GM21825 (cell line): Measurements from ENCODE around the gene SLC6A1.

Source experiments
- ATAC-seq: cut with Tn5 transposase; IDR thresholded peaks from one replicate; pipeline ENCODE4 v1.9.1; 2021; ENCODE audit warnings: mild to moderate bottlenecking, moderate library complexity; ENCODE audit not compliant: unreplicated experiment

SLC6A1 gene

DNA sequence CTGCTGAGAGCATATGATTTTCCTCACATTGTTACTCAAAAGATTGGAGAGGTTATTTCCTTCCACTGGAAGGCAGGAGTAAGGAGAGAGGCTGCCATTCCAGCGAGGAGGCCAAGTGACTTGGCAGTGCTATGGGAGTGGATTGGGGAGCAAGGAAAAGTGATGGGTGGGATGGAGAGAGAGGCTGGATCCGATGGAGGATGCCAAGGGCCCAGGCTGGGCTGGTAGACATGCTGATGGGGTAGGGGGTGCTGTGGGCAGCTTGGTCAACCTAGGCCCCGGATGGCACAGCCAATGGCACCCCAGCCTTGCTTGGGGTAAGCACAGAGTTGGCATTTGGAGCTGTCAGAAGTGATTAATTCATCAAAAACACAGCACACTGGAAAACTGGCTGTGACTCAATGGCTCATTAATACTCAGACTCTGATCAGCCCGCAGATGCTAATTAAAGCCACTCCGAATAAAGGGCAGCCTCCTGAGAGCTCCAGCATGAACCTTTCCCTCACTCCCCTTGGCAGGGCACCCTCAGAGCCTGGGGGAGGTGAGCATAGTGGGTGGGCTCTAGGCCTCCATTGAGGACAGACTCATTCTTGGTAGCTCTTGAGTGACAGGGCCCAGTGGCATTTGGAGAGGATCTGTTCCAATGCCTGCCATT, 22.1 kb upstream of the SLC6A1 start:
- no peak for ATAC-seq

DNA sequence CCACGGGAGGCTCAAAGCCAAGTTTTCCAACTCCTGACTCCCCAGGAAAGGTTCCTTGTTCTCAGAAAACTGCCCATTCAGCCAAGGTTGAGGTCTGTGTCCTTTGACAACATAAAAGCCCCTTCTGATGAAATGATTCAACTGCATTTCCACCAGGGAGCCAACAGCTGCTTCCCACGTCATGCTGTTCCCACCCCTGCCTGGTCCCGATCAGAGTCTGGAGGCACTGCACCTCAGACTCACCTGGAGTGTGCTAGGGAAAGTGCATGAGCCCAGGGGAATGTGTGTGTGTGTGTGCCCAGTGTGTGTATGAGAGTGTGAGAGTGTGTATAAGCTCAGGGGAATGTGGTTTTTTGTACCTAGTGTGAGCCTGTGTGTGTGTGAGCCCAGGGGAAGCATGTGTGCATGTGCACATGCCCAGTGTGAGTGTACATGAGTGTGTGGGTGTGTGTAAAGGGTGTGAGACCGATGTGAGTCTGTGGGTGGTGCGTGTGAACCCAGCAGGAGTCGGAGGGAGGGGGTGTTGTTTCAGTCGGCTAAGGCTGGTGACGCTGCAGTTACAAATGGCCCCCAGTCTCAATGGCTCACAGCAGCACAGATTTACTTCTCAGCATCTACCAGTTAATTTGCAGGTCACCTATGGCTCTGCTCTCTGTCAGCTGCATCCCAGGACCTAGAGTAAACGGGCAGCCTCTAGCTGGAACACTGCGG, 20.3 kb upstream of the SLC6A1 start:
- no peak for ATAC-seq

DNA sequence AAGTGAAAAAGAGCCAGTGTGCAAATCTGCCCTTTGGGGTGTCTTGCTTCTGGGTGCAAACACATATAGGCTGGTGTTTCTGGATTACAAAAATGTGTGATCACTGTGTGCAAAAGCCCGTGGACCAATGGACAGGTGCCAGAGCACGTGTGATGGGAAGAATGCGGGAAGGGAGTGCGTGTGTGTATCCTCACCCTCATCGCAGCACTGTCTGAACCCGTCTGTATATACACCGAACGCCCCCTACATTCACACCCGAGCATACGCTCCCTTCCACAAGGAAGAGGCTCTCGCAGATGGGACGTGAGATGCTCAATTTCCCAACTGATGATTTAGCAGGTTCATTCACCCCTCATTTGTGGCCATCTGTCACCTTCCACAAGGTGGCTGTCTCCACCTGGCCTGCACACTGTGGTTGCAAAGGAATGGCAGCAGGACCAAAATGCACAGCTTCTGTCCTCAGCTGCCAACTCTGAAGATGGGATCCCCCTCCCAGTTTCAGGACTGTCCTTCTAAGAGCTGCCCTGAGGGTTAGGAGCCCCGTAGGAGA, 19.4 kb upstream of the SLC6A1 start:
- ATAC-seq, result no peak

DNA sequence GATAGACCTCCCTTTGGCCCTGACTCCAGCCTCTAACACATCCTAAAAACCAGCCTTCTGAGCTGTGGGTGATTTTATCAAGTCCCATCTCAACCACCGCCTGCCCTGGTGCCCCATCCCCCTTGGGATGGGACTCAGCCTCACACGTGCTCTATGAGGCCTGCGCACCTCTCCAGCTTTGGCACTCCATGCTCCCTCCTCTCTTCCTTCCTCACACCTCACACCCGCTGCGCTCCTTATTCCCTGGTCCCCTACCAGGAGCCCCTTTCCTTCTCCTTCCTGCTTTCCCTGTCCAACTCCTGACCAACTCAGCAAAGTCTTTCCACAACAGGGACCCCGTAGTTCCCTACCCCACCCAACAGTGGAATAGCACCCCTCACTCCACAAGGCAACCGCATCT, 18.4 kb upstream of the SLC6A1 start:
- no peak for ATAC-seq

DNA sequence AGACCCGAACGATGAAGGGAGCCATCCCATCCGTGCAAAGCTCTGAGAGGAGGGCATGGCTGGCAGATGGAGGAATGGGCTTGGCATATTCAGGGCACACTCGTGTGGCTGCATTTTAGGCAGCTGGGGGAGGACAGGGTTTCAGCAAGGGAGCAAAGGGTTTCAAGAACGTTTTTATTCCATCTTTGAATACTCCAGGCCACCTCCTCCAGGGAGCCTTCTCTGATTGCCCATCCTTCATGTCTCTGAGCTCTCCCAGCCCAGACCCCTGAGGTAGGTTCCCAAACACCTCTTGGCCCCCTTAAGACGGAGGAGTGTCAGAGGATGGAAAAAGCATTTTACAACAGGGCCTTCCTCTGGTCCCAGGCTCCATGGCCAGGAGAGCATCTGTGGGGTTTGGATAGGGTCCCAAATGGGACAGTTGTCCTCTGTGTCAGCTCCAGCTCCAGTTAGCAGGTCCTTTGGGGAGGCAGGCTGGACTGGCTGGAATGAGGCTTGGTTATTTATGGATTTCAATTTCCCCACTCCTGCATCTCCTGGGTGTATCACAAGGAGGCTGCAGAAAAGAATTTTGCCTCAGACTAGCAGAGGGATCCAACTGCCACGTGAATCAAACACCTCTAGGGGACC, 17.7 kb upstream of the SLC6A1 start:
- no peak for ATAC-seq

DNA sequence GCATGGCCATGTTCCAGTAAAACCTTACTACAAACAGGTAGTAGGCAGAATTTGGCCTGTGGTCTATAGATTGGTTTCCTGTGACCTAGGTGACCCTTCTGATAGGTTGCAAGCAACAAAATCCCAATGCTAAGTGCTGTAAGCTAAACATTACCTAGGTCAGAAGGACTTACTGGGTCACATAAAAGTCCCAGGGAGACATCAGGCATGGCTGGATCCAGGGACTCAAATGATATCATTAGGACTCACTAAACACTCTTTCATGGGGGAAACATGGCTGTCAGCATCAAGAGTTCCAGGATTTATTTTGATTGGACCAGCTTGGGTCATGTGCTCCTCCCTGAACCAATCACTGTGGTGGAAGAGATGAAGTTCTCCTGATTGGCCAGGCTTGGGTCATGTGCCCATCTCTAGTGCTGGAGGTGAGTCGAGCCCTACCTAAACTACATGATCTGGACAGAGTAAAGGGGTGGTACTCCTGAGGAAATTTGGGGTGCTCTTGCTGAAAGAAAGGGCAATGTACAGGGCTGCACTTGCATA, 16.8 kb upstream of the SLC6A1 start:
- ATAC-seq, result no peak

DNA sequence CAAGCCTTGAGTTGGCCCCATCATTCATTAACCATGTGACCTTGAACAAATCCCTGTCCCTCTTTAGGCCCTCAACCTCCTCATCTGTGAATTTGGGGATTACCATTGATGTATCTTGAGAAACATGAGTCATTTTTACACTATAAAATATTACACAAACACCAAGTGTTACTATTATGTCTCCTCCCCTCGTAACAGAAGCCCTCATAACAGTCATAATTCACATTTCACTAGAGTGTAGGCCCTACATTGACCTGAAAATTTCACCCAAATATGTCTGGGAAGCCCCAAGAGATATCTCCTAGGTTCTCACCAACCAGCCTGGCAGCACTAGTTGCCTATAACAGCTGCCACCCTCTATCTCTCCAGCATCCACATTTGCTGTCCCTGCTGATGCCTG, 15.8 kb upstream of the SLC6A1 start:
- ATAC-seq, result no peak

DNA sequence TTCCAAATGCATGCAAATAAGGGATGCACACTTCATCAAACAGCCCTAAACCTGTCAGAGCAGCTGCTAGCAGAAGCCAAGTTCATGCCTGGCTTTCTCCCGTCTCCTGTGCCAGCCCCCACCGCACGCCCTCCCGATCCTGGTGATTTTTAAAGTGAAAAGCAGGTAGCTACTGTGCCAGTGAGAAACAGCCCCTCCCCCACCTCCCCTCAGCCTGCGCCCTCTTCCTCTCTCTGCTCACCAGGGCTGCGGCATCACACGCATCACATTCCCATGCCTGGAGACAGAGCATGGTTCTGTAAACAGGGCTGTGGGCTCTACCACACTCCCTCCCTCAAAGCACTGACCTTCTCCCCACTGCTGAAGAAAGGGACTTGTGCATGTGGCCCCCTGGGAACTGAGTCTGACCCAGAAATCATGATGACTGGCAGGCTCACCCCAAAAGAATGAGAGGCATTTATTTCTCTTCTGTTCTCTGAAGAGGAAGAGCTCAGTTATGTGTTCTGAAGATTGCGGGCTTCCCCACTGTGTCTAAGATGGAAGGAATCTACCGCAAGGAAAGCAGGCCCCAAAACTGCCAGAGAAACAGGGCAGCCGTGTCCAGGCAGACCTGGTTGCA, 14.5 kb upstream of the SLC6A1 start:
- ATAC-seq, result no peak

DNA sequence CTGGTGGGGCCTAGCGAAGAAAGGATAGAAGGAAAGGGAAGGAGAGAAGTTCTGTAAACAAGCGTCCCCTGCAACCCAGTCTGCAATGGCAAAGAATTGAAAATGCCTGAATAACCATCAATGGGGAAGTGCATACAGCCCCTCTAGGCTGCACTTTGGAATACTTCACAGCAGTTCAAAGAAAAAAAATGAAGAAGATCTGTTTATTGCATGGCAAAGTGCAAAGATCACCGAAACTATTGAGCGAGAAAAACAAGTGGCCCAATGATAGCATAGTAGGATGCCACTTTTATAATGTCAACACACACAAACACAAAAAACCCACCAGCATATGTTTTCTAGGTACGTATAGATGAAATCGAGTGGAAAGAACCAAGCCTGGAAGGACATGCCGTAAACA, 13.6 kb upstream of the SLC6A1 start:
- no peak for ATAC-seq

DNA sequence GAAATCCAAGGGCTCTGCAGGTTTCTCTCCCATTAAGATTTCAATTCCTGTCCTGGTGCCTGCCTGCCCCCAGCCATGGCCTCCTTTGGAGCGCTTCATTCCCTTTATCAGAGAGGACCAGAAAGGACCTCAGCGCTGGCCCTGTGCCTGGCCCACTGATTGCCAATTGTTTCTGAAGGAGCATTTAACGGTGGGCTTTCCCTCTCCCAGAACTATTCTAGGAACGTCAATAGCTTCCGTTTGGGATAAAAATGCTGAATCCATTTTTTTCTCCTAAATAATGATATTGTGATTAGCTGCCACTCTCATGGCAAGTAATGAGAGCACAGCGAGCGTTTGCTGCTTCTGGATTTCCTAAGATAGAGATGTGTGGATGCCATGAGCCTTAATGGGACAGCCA, 12.2 kb upstream of the SLC6A1 start:
- no peak for ATAC-seq

DNA sequence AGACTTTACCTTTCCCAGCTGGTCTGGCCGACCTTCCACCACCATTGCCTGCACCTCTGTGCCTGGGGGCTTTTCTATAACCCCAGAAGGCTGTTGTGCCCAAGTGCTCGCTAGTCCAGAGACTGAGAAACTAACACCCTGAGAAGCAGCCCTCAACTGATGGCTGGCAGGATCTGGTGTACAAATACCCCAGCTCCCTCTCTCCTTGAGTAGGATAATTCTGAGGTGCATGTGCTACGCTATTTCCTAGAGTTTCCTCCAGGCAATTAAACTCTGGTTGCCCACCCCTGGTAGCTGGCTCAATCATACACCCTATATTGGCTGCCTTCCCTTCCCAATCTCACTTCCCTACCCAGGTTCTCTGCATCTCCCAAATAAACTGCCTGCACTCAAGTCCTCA, 11.5 kb upstream of the SLC6A1 start:
- no peak for ATAC-seq

DNA sequence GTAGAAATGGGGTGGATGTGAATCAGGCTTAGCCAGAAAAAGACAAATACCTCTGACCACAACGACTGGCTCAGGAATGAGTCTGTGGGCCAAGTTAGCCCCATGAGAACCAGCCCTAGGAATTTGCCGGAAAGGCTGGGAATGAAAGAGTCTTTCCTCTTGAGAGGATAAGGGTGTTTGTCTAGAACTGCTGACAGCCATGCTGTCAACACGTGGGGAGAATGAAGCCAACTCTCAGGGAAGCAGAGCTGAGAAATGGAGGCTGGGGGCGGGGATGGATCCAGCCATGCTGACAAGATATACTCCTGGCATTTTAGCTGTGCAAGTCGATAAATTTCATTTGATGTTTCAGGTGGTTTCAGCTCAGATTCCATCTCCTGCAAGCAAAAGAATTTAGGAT, 10.6 kb upstream of the SLC6A1 start:
- ATAC-seq, result no peak

DNA sequence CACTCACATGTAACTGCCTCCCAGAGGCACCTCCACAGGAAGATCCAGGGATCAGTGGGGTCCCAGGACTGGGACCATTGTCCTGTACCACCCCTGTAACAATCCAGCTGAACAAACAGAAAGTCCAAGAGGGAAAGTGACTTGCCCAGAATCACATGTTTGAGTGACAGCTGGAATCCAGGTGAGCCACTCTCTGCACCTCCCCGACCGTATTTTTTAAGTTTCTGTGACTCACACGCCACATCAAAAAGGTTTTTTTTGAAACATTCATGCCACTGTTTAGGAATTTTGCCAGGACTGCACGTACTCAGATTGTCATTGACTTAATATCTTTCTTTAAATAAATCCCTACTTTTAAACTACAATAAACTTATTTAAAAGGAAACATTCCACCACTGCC, 9.8 kb upstream of the SLC6A1 start:
- ATAC-seq, result no peak

DNA sequence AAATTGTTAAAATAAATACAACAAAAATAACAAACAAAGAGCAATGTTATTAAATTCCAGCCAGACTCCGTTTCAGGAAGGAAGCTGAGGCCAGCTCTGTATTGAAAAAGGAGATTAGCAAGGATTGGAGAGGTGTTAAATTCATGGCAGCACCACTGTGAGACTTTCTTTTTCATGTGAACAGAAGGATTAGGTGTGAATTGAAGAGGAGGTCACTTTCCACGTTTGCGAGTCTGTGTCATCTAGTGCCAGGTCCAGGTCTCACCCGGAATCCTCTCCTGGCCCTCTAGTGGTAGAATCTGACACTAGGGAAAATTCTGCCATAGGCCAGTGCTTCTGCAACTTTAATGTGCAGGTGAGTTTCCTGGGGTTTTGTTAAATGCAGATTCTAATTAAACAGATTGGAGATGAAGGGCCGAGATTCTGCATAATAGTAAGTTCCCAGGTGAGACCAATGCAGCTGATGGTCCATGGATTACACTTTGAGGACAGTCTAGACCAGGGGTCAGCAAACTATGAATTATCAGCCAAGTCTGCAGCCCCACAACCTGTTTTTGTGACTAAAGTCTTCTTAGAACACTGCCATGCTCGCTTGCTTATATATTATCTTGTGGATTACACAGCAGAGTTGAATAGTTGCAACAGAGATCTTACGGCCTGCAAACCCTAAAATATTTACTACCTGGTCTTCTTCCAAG, 9.2 kb upstream of the SLC6A1 start:
- ATAC-seq, result no peak

DNA sequence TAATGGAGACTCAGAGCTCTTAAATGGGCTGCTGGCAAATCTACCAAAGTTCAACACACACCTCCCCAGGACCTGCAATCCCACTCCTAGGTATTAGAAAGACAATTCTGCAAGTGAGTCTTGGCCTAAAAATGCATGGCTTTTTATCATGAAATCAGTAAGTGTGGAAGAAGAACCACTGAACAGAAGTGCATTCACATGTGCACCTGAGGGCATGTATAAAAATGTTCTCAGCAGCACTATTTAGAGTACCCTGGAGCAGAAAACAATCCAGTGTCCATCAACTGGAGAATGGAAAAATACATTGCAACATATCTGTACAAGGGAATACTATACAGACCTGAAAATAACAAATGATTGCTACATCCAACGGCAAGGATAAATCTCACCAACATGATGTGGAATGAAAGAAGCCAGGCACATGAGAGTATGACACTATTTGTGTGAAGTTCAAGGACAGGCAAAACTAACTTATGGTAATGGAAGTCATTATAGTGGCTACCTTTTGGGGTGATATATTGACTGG, 8.1 kb upstream of the SLC6A1 start:
- ATAC-seq, result no peak

DNA sequence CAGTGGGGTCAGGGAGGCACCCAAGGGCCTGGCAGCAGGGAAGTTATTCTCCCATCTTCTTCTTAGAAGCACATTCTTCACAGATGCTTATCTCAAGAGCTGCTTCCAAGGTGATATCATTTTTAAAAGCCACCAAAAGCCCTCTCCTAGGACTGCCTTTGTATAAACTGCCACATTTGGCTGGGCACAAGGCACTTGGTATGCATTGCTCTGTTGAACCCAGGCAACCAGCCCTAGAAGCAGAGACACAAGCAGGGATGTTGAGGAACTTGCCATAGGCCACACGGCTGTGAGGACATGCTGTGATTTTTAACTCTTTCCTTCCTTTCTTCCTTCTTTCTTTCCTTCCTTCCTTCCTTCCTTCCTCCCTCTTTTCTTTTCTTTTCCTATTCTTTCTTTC, 7.4 kb upstream of the SLC6A1 start:
- ATAC-seq, result no peak

DNA sequence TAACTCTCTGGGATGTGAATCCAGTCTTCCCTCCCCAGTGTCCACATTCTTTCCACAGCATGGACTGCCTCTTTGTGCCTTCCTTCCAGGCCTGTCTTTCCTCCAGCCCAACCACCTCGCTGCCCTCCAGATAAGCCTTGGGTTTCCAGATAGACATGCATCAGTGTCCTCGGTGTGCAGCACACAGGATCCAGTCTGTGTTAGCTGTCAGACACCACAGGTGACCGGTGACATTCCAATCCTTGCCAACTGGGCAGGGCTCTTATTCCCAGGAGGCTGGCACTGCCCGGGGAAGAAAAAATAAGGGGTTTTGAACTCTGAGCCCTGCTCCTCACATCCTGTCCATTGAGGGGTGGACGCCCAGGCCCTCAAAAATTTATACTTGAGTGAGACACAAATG, 6.0 kb upstream of the SLC6A1 start:
- ATAC-seq, result no peak

DNA sequence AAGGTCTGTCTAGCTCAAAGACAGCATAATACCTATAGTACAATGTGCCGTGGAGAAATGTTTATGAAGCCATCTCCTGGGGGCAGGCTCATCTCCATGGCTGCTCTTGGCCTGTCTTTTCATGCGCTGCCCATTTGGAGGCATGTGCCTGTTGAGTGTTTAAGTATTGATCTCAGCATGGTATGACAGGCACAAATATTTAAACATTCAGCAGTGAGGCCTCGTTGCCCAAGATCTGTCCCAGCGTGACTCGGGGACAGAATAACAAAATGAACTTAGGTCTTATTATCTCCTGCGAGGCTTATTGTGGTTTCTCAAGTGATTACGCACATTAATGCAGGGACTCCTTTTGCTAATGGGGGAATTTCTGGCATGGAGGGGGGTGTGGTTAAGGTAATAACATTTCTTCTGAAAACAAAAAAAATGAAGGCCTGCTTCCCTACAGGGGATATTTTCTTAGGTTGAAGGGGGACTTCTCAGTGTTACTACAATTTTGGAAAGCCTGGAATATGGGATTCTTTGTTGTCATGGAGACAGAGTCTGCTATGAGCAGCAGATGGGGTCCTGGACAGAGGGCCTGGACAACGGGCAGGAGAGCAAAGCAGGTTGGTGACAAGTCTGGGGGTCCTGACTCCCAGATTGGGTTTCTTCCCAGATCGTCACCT, 4.4 kb upstream of the SLC6A1 start:
- no peak for ATAC-seq

DNA sequence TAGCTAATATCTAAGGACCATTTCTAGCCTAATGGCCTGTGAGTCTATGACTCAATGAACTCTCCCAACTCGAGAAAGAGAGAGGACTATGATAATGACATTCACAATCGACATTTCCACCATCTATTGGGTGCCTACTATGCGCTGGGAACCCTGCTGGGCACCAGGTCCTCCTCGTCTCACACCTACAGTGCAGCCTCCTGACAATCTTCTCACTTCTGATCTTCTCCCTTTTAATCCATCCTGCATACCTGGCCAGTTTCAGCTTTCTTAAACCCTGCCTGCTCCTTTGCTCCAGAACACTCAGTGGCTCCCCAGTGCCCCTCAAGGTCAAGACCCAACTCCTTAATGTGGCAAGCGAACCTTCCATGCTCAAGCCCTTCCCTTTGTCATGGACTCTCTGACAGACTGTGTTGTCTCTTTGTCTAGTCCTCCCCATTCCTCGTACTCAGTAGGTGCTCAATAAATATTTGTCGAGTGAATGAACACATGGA, 3.5 kb upstream of the SLC6A1 start:
- ATAC-seq, result no peak
